HG03135 (cell line): Measurements from ENCODE around the gene PDCD2.
A peak's percentile ranks its signal among the peaks of the same experiment; 100 is the strongest.
"Not testable (repeated sequence)": the region's sequence is repeated elsewhere in the genome, so short reads cannot be mapped to it uniquely, and the experiment has no call there.

Experiments
- ATAC-seq: cut with Tn5 transposase; IDR thresholded peaks from one replicate; pipeline ENCODE4 v1.9.1; 2021; ENCODE audit warnings: mild to moderate bottlenecking, moderate library complexity; ENCODE audit not compliant: unreplicated experiment

PDCD2 gene, protein sequence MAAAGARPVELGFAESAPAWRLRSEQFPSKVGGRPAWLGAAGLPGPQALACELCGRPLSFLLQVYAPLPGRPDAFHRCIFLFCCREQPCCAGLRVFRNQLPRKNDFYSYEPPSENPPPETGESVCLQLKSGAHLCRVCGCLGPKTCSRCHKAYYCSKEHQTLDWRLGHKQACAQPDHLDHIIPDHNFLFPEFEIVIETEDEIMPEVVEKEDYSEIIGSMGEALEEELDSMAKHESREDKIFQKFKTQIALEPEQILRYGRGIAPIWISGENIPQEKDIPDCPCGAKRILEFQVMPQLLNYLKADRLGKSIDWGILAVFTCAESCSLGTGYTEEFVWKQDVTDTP

DNA sequence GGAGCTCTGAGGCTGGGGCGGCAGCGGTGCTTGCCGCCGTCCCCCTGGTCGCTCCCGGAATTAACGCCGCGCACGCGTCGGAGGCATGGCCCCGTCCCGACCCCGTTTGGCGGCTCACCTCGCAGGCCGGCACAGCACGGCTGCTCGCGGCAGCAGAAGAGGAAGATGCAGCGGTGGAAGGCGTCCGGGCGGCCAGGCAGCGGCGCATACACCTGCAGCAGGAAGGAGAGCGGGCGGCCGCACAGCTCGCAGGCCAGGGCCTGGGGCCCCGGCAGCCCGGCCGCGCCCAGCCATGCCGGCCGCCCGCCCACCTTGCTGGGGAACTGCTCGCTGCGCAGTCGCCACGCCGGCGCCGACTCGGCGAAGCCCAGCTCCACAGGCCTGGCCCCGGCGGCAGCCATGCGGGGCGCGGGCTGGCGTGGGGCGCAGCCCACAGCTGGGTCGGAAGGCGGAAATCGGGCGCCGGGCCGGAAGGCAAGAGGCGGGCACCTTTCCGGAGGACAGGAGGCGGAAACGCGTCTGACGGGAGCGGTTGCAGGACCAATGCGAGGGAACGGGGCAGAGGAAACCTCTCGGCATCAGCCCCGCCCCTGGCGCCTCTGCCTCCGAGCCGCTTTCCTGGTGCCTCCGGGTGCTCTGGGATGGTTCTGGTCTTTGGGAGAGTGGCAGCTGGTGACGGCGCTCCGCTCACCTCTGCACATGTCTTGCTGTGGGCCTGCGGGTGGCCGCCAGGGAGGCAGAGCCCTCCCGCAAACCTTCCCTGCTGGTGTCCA, at the start of gene PDCD2:
Gene PDCD2, minus strand, starts transcription at position 457 of the 773 bp plus-strand sequence. Its CDS starts 56 bp downstream, at position 401.
- ATAC-seq, result peak; percentile 98

- not testable (repeated sequence) for ATAC-seq
Observed at GRCh38 chr6:170616020-170616554, 31.6 kb upstream of the PDCD2 start.

- not testable (repeated sequence) for ATAC-seq
Observed at GRCh38 chr6:170612256-170612804, 27.9 kb upstream of the PDCD2 start.

DNA sequence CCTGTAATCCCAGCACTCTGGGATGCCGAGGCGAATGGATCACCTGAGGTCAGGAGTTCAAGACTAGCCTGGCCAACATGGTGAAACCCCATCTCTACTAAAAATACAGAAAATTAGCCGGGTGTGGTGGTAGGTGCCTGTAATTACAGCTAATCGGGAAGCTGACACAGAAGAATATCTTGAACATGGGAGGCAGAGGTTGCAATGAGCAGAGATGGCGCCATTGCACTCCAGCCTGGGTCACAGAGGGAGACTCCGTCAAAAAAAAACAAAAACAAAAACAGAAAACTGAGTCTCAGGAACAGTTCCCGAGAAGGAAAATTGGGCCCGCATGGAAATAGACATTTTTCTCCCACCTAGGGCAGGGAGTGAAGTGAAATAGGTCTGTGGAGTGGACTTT, 24.8 kb upstream of the PDCD2 start:
- ATAC-seq, result not testable (repeated sequence)

DNA sequence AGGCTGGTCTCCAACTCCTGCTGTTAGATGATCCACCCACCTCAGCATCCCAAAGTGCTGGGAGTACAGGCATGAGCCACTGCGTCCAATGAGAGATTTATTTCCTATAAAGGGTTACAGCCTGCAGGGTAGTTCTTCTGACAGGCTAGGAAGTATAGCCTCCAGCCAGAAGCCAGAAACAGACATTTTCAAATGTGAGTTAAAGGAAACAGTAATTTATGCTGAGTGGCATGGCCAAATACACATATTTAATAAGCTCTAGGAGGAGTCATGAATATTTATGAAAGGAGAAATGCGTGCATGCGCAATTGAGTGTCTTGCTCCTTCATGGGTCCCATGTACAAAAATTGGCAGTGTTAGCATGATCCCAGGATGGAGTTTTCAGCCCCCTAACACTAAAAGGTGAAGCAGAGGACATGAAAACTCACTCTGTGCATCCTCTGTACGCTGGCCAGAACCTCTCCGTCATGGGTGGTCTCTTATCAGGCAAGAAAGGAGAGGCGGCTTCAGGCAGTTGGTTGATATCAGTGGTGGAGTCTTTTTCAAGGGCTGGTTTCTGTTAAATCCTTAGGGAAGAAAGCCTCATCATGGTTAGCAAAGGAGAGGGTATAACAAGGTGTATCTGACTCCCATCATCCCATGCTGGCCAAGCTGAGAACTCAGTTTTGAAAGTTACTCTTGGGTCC, 21.3 kb upstream of the PDCD2 start:
- no peak for ATAC-seq

- no peak for ATAC-seq
Observed at GRCh38 chr6:170597278-170597677, 12.8 kb upstream of the PDCD2 start.

- ATAC-seq, result no peak
Observed at GRCh38 chr6:170596426-170596825, 12.0 kb upstream of the PDCD2 start.

GRCh38 chr6:170590725-170591124, 6.3 kb upstream of the PDCD2 start:
- ATAC-seq, result no peak

DNA sequence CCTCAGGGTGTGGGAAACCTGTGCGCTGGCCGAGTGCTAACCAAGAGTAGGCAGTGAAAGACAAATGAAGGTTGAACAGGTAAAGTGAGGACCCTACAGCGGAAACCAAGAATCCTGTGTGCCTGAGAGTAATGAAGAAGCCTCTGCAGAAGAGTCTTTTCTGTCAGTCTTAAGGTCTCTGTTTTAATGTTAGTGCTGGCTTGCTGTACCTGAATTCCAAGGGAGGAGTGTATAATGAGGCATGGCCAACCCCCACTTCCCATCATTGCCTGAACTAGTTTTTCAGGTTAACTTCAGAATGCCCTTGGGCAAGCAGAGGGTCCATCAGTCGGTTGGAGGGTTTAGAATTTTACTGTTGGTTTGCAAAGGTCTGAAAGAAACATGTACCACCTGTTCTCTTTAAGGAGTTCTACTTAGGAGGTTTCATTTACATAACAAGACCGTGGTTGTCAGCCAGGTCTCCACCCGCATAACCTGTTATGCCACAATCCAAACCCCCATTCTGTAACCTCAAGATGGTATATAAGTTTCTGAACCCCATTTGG, 589 bp upstream of the PDCD2 start:
- ATAC-seq, result peak; percentile 32

DNA sequence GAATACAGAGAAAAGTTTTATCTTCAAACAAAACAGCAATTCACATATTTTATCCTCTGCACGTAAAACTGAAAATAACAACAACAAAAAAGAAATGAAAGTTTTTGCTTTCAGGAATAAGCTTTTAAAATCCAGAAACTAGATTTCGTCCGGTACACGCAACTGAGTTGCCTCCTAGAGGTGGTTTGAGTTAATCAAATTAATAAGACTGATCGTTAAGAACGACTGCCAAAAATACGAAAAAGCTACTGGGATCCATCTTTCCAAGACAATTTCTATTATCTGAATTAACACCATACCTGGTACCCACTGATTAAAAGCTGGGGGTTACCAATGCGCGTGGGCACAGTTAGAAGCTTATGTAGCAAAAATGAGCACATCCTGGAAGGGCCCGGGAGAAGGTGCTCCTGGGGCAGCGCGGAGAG, 669 bp downstream of the PDCD2 start:
- peak; percentile 1 for ATAC-seq

- ATAC-seq, result no peak
Observed at GRCh38 chr6:170578909-170579308, 5.5 kb downstream of the PDCD2 start.

- ATAC-seq, result no peak
Observed at GRCh38 chr6:170575250-170575649, 9.2 kb downstream of the PDCD2 start.

- no peak for ATAC-seq
Observed at GRCh38 chr6:170572704-170573466, 11.6 kb downstream of the PDCD2 start.

DNA sequence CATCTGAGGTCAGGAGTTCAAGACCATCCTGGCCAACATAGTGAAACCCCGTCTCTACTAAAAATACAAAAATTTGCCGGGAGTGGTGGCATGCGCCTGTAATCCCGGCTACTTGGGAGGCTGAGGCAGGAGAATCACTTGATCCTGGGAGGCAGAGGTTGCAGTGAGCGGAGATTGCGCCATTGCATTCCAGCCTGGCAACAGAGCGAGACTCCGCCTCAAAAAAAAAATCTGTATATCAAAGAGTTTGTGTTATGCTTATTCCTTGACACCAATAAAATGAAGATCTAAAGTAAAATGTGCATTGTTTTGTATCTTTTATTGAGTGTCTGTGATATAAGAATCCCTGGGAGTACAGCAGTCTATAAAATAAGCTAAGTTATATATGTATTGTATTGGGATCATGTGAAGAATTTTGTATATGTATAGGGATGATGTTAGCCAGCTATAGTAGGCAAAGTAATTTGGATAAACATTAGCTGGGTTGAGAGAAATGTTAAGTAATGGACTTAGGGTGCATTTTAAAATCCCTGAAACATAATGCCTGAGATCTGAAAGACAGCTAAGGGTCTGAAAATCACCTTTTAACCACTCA, 19.4 kb downstream of the PDCD2 start:
- ATAC-seq, result no peak

DNA sequence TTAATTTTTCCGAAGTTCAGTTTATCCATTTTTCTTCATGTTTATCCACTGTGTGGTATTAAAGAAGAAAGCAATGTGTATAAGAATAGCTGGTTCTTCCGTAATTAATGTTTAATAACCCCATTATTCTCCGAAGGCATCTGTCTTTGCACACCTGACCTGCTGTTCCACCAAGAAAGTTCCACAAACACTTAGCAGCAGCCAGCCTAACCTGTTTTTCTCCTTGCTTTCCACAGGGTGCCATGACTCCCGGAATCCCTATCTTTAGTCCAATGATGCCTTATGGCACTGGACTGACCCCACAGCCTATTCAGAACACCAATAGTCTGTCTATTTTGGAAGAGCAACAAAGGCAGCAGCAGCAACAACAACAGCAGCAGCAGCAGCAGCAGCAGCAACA, 22.9 kb downstream of the PDCD2 start:
- ATAC-seq, result no peak

DNA sequence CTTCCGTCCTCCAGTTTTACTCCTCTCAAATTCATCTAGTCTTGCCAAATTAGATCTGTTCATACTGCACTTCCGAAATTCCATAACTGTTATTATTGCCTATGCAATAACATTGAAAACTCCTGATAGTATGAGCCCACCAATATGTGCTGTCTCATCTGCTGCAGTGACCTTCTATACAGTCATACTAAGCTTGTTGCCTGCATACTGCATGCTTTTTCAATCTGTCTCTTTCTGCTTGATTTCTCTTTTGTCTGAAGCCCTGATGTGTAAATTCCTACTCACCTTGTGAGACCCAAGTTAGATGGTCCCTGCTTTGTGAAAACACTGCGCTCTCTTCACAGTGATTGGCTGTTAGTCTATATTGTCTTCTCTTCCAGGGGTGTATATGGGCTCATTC, 29.1 kb downstream of the PDCD2 start:
- no peak for ATAC-seq

- ATAC-seq, result no peak
Observed at GRCh38 chr6:170554796-170555137, 29.7 kb downstream of the PDCD2 start.

GRCh38 chr6:170554013-170554795, 30.2 kb downstream of the PDCD2 start, which contains the start of gene TBP:
TBP (plus strand) TSS chr6:170554369; CDS start chr6:170557030, 2,661 bp downstream.
- peak; percentile 98 for ATAC-seq

GRCh38 chr6:170553534-170554012, 30.9 kb downstream of the PDCD2 start:
- peak; percentile 43 for ATAC-seq
